GM19452 (cell line): ENCODE data around the gene FAM107A.

ENCODE experiments used
- ATAC-seq: cut with Tn5 transposase; IDR thresholded peaks from one replicate; pipeline ENCODE4 v1.9.1; 2021; ENCODE audit not compliant: unreplicated experiment

FAM107A gene

GRCh38 chr3:58577269-58577821 is at the start of gene FAM107A:
FAM107A (minus strand) TSS chr3:58577391; CDS start chr3:58569860, 7,531 bp downstream.
- no peak for ATAC-seq

- no peak for ATAC-seq
Observed at GRCh38 chr3:58625196-58625824, 48.1 kb upstream of the FAM107A start.

- no peak for ATAC-seq
Observed at GRCh38 chr3:58624550-58624949, 47.4 kb upstream of the FAM107A start.

GRCh38 chr3:58623961-58624360 is 46.8 kb upstream of the FAM107A start:
- no peak for ATAC-seq

- no peak for ATAC-seq
Observed at GRCh38 chr3:58623478-58623877, 46.3 kb upstream of the FAM107A start.

GRCh38 chr3:58622892-58623291 is 45.7 kb upstream of the FAM107A start:
- no peak for ATAC-seq

- ATAC-seq = no peak
Observed at GRCh38 chr3:58622436-58622835, 45.2 kb upstream of the FAM107A start.

- ATAC-seq = no peak
Observed at GRCh38 chr3:58621086-58621830, 44.1 kb upstream of the FAM107A start.

GRCh38 chr3:58620421-58620820 is 43.2 kb upstream of the FAM107A start:
- ATAC-seq = no peak

GRCh38 chr3:58617338-58617761 is 40.2 kb upstream of the FAM107A start:
- no peak for ATAC-seq

GRCh38 chr3:58613236-58614132 is 36.3 kb upstream of the FAM107A start:
- no peak for ATAC-seq

- no peak for ATAC-seq
Observed at GRCh38 chr3:58612830-58613229, 35.6 kb upstream of the FAM107A start.

GRCh38 chr3:58609990-58610389 is 32.8 kb upstream of the FAM107A start:
- no peak for ATAC-seq

- ATAC-seq = no peak
Observed at GRCh38 chr3:58608648-58609047, 31.5 kb upstream of the FAM107A start.

GRCh38 chr3:58607816-58608215 is 30.6 kb upstream of the FAM107A start:
- no peak for ATAC-seq

GRCh38 chr3:58606693-58607092 is 29.5 kb upstream of the FAM107A start:
- no peak for ATAC-seq

- ATAC-seq = no peak
Observed at GRCh38 chr3:58604031-58604430, 26.8 kb upstream of the FAM107A start.

- no peak for ATAC-seq
Observed at GRCh38 chr3:58603606-58604005, 26.4 kb upstream of the FAM107A start.

GRCh38 chr3:58597770-58598310 is 20.6 kb upstream of the FAM107A start:
- no peak for ATAC-seq

GRCh38 chr3:58596834-58597518 is 19.8 kb upstream of the FAM107A start:
- no peak for ATAC-seq
